Activated T-cell treated with anti-CD3 and anti-CD28 coated beads, Interleukin-2, amount 50 U/mL, for 48 hours (primary cell): Measurements from ENCODE around the gene PTGS2.

Experiments
- DNase-seq, 2 experiments: peaks; one replicate each; pipeline ENCODE4 v3.0.0-alpha.2; 2020

PTGS2 gene

GRCh38 chr1:186680245-186681061 is at the start of gene PTGS2:
Gene PTGS2 (minus strand): TSS chr1:186680423. CDS start chr1:186680290, 133 bp downstream.
- DNase-seq, result peak; percentile 48 to 58

GRCh38 chr1:186722711-186723309 is 42.6 kb upstream of the PTGS2 start:
- DNase-seq, result no peak

- no peak for DNase-seq
Observed at GRCh38 chr1:186717286-186717685, 37.1 kb upstream of the PTGS2 start.

- DNase-seq, result no peak
Observed at GRCh38 chr1:186715887-186716809, 35.9 kb upstream of the PTGS2 start.

GRCh38 chr1:186710696-186711095 is 30.5 kb upstream of the PTGS2 start:
- no peak for DNase-seq

- no peak for DNase-seq
Observed at GRCh38 chr1:186708694-186709097, 28.5 kb upstream of the PTGS2 start.

GRCh38 chr1:186703209-186703766 is 23.1 kb upstream of the PTGS2 start:
- no peak for DNase-seq

GRCh38 chr1:186700722-186701121 is 20.5 kb upstream of the PTGS2 start:
- no peak for DNase-seq

GRCh38 chr1:186699519-186699918 is 19.3 kb upstream of the PTGS2 start:
- no peak for DNase-seq

GRCh38 chr1:186689907-186690306 is 9.7 kb upstream of the PTGS2 start:
- no peak for DNase-seq

- DNase-seq, result no peak
Observed at GRCh38 chr1:186689376-186689775, 9.2 kb upstream of the PTGS2 start.

GRCh38 chr1:186683652-186684410 is 3.6 kb upstream of the PTGS2 start:
- no peak for DNase-seq

GRCh38 chr1:186682736-186683135 is 2.5 kb upstream of the PTGS2 start:
- DNase-seq, result no peak

GRCh38 chr1:186681801-186682200 is 1.6 kb upstream of the PTGS2 start:
- DNase-seq, result no peak

- DNase-seq, result no peak
Observed at GRCh38 chr1:186681121-186681520, 898 bp upstream of the PTGS2 start.

- no peak for DNase-seq
Observed at GRCh38 chr1:186679924-186680244, 339 bp downstream of the PTGS2 start.

- DNase-seq, result no peak
Observed at GRCh38 chr1:186678155-186678554, 2.1 kb downstream of the PTGS2 start.

- DNase-seq, result no peak
Observed at GRCh38 chr1:186672596-186672995, 7.6 kb downstream of the PTGS2 start.

- no peak for DNase-seq
Observed at GRCh38 chr1:186672131-186672530, 8.1 kb downstream of the PTGS2 start.

GRCh38 chr1:186671136-186671825 is 8.9 kb downstream of the PTGS2 start:
- no peak for DNase-seq

GRCh38 chr1:186670297-186671135 is 9.7 kb downstream of the PTGS2 start:
- no peak for DNase-seq
